Stimulated activated CD8-positive, alpha-beta memory T cell treated with anti-CD3 and anti-CD28 coated beads, Interleukin-15, amount 100 ng/mL, for 4 hours (primary cell): ENCODE results near the gene ANKRD6.

Experiments used
- DNase-seq, 2 donors: peaks; one replicate each; pipeline ENCODE4 v3.0.0-alpha.2; 2020; ENCODE audit warnings: low read depth in 2 of 2

Gene ANKRD6

DNA sequence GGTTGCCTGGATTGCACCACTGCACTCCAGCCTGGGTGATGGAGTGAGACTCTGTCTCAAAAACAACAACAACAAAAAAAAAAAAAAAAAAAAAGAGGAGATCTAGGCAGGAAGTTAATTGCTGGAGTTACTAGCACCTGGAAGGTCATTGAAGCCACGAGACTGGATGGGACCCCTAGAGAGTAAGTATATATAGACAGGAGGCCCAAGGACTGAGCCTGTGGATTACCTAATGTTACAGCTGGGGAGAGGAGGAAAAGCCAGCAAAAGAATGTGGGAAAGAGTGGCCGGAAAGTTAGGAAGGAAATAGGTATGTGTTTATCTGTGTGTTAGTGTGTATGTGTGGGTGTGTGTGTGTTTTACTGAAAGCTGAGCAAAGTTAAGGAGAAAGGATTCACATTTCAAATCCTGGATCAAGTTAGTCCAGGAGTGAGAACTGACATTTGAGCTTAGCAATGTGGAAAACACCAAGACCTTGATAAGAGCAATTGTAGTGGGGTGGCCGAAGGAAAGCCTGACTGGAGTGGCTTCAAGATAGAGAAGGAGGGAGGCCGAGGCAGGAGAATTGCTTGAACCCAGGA lies 38.4 kb downstream of the ANKRD6 start:
- no peak for DNase-seq

DNA sequence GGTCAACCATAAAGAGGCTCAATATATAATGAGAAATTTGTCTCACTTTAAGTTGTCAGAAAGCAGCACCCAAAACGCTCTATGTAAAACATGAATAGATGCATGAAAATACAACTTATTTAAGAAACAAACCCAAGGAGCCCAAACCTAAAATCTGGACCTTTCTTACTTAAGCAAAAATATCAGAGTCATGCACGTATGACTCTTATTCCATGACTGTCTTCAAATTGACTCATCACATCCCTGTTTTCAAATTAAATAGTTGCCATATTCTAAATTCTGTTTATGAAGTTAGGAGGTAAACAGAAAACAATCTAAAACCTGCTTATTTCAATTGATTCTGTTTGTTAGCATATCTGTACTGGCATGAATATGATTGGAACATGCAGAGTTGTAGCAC lies 42.1 kb downstream of the ANKRD6 start:
- DNase-seq = no peak

GRCh38 chr6:89475634-89476033 lies 42.7 kb downstream of the ANKRD6 start:
- no peak for DNase-seq

- DNase-seq = no peak
Measured at GRCh38 chr6:89479897-89480296, 46.9 kb downstream of the ANKRD6 start.

DNA sequence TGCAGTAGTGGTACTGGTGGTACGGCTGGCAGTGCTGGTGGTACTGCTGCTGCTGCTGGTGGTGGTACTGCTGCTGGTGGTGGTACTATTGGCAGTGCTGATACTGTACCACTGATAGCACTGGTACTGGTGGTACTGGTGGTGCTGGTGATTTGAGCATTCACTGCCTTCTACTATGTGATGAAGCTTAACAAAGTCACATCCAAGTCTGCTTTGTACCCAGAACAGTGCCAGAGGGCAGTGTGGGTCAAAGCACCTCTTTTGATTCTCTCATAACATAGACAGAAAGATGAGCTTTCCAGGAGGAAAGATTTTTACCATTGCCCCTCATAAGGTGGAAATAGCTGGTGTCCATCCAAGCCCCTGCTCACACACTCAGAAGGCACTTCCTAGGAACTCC lies 48.7 kb downstream of the ANKRD6 start:
- DNase-seq = no peak

GRCh38 chr6:89482126-89482525 lies 49.2 kb downstream of the ANKRD6 start:
- DNase-seq = no peak

- DNase-seq = no peak
Measured at GRCh38 chr6:89483111-89483720, 50.3 kb downstream of the ANKRD6 start.

- DNase-seq = no peak
Measured at GRCh38 chr6:89485320-89485719, 52.4 kb downstream of the ANKRD6 start.

DNA sequence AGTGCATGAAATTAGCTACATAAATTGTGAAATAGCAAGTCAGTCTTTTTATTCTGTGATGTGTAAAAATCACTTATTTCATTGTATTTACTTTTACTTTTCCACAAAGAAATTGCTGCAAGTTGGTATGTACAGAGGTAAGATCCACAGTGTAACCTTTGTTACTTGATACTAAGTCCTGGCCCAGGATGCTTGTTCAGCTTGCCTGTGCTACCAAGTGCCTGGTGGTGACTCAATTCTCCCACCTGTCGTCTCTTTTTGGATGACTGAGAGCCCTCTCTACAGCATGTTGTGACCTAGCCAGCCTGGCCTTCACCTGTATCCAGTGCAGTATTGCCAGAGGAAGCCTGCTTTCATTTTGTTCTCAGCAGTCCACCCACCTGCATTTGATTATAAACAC lies 54.9 kb downstream of the ANKRD6 start:
- no peak for DNase-seq

GRCh38 chr6:89488438-89488837 lies 55.5 kb downstream of the ANKRD6 start:
- DNase-seq = no peak

GRCh38 chr6:89489078-89489477 lies 56.1 kb downstream of the ANKRD6 start:
- DNase-seq = no peak

GRCh38 chr6:89492025-89492640 lies 59.2 kb downstream of the ANKRD6 start:
- no peak for DNase-seq

DNA sequence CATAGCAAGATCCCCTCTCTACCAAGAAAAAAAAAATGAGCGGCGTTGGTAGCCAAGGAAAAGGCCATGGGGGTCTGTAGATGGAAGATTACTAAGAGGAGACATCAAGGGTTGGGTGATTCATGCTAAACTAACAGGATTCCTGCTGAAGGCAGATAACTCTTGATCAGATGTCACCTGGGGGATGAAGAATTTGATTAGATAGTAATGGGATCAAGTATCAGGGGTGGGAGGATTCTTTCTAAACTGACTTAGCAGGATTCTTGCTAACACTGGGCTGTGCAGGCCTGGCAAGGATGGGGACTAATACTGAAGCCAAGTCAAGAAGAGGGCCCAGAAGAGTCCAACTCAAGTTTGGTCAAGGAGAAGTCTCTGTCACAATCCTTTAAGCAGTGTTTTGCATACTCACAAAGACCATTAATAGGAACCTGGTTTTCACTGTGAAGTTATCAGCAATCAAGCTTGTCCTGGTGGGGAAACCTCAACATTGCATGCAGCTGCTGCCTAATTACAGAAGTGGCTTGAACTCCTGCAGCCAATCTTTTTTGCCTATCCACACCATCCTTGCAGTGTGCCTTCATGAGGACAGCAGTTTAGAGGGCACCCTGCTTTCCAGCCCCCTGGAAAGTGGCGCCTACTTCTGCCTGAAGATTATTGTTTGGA lies 61.3 kb downstream of the ANKRD6 start:
- DNase-seq = no peak

- no peak for DNase-seq
Measured at GRCh38 chr6:89495961-89496535, 63.1 kb downstream of the ANKRD6 start.

DNA sequence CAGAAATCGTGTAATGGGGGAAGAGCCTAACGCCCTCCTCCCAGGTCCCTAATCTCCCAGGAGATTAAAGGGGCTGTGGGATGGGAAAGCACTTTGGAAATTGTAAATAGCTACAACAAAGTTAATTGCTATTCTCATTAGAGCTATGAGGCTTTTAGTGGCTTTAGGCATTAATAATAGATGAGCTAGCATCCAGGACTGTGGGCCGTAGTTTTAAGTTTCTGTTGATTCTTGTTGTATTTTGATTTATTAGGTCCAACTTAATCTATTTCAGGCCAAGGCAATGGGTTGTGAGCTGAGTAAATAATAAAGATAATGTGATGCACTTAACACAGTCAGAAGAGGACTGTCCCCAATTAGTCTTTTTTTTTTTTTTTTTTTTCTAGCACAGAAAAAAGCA lies 67.7 kb downstream of the ANKRD6 start:
- no peak for DNase-seq

DNA sequence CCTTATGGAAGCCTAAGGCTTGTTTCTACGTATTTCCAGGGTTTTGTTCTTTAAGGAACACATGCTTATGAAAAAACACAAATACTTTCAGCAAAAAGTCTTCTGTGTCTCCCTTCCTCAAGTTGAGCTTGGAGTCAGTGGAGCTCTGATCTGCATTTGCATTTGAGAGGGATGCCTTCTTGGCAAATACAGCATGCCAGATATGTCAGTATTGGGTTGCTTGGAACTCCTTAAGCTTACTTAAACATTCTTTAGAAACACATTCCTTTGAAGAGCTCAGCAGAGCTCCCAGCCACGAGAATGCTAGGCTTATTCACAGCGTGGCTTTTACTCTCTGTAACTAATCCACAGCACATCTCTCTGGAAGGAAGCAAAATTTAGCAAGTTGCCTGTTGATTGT lies 68.3 kb downstream of the ANKRD6 start:
- no peak for DNase-seq

GRCh38 chr6:89501753-89502152 lies 68.8 kb downstream of the ANKRD6 start:
- no peak for DNase-seq

DNA sequence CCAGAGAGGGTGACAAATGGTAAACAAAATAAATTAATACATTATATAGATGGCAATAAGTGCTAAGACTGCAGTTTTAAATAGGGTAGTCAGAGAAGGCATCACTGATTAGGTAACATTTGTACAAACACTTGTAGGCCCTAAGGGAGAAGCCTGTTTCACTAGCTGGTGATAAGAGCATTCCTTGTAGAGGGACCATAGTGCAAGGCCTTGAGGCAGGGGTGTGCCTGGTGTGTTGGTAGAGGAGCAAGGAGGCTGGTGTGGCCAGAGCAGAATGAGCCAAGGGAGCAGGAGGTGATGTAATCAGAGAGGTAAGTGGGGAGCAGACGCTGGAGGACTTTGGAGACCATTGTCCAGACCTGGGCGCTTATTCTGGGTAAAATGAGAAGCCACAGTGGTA lies 70.7 kb downstream of the ANKRD6 start:
- no peak for DNase-seq

GRCh38 chr6:89505847-89506246 lies 72.9 kb downstream of the ANKRD6 start:
- DNase-seq = no peak

GRCh38 chr6:89506716-89507617 lies 74.0 kb downstream of the ANKRD6 start:
- DNase-seq = no peak

DNA sequence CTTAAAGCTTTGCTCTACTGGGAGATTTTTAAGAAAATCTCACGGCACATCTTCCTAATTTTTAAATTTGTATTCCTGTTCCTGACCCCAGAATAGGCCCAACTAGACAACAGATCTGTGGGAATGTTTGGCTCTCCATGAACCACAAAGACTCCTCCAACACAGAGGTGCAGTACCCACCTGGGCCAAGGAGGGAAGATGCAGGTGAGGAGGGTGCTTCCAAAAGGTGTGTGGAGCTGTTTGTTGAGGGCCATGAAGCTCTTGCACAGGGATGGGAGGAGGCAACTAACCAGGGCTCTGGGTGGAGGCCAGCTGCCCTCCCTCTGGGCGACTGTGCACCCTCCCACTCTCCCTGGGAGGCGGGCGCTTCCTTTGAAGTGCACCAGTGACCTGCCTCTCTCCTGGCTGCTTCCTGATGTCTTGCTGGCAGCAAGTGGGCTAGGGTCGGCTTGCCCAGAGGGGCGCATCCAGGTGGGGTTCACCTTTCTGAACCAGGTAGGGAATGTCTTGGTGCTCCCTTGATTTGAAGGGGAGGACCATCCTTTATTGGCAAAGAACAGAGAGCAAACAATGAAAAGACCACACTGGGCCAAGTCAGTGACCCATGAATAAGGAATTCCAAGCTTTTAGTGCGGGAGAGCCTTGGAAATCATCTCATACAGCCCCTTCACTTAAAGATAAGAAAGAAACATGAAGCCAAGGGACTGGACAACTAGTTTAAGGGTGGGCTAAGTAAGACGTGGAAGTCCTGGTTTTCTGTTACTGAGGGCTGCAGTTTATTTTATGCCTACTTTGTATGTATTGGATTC lies 76.0 kb downstream of the ANKRD6 start:
- no peak for DNase-seq
